A549 treated with DMSO at 1 μM for 4 hours (cell line): ENCODE data around the gene TMEM108. TPM values are rescaled to one million over a fixed set of nuclear protein-coding genes. Genes with fewer than 3 reads are reported as not detected.

Source experiments
- total RNA-seq: library from RNA; stranded (reverse); fragments of 200-300 nt; extraction: Qiagen RNA extraction; gene quantifications from 5 replicates; pipeline ENCODE4 v1.2.3, GENCODE V29; 2022; ENCODE audit warnings: low read depth

TMEM108 gene
- not detected in 5 replicates for total RNA-seq

DNA sequence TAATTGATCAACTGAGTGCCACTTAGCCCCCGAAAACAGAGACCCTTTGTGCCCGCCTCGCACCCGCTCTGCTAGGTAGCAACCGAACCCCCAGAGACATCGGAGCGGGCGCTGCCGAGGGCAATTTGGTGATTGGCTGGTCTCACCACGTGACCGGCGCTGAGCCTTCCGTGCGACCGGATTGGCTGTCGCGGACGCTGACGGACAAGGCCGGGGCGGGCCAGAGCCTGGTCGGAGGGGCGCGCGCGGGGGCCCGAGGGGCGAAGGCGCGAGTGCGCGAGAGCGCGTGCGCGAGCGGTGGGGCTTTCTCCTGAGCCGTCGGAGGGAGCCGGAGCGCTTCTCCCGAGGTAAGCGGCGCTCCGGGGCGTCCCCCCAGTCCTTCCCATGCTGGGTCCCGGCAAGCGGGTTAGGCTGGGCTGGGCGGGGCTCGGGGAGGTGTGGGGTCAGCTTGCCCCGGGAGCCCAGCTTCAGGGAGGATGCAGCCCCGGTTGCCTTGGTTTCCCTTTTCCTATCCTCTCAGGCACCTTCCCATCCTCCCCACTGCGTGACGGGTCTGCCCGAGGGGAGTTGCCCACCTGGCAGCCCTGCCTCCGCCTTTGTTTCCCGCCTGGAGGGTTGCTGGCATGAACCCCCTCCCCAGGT lies at the start of gene TMEM108:
TSS of gene TMEM108 (plus strand) at position 303 of the 642 bp plus-strand sequence.

DNA sequence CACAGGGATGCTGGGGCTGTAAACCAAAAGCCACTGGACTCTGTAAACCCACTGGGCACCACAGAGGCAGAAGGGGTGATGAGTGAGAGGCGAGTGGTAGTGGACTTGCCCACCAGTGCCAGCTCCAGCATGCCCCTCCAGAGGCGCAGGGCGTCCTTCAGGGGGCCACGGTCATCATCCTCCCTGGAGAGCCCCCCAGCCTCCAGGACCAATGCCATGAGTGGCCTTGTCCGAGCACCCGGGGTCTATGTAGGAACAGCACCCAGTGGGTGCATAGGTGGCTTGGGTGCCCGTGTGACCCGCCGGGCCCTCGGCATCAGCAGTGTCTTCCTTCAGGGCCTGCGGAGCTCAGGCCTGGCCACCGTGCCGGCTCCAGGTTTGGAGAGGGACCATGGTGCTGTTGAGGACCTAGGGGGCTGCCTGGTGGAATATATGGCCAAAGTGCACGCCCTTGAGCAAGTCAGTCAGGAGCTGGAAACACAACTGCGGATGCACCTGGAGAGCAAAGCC lies 361.9 kb downstream of the TMEM108 start, which contains the start of gene BFSP2:
TSS of gene BFSP2 (plus strand) at position 51 of the 510 bp plus-strand sequence. CDS start at position 79, 28 bp downstream.

